IMR-90 (cell line): ENCODE measurements around the gene KAT14. TPM values are rescaled to one million over a fixed set of nuclear protein-coding genes. Genes with fewer than 3 reads are reported as not detected.

Experiments
- ATAC-seq: fragments of 200-7000 bp; cut with Tn5 transposase; 2 replicates; pipeline ENCODE4 v1.9.1; 2020; ENCODE audit warnings: low read depth, mild to moderate bottlenecking, moderate library complexity
- BruUV-seq: library from RNA; stranded (reverse); fragments of 400-500 nt; replicated peaks from 2 replicates; lab custom pipeline; 2021; lab: Mats Ljungman, UMichigan
- CTCF ChIA-PET: fragments of 300-600 bp; formaldehyde crosslinking; extraction: SDS; loops from one replicate; lab custom pipeline; 2021; ENCODE audit warnings: antibody characterized with exemption; lab: Yijun Ruan, JAX
- POLR2A ChIA-PET: fragments of 300-600 bp; sonication (Branson Sonifier 250); formaldehyde crosslinking; loops from one replicate; lab custom pipeline; 2022; ENCODE audit warnings: antibody characterized with exemption; ENCODE audit not compliant: unreplicated experiment; lab: Charles Lee
- DNase-seq: peaks from one replicate; pipeline ENCODE4 v3.0.0; 2013
- H2AFZ ChIP-seq: replicated peaks from 2 replicates; pipeline ENCODE3; 2013; ENCODE audit warnings: low read length, mild to moderate bottlenecking; ENCODE audit not compliant: poor library complexity
- H2AK5ac ChIP-seq: 2 replicates; pipeline ENCODE4 v1.6.1; 2013; ENCODE audit warnings: low read depth, low read length, inconsistent platforms
- H2AK9ac ChIP-seq: replicated peaks from 2 replicates; pipeline ENCODE3; 2013; ENCODE audit warnings: mild to moderate bottlenecking, low read depth, low read length, moderate library complexity; ENCODE audit not compliant: poor library complexity
- H2BK120ac ChIP-seq: 2 replicates; pipeline ENCODE4 v1.6.1; 2013; ENCODE audit warnings: low read depth, low read length, inconsistent platforms
- H2BK15ac ChIP-seq: 3 replicates; pipeline ENCODE4 v1.6.1; 2013; ENCODE audit warnings: low read depth, low read length, inconsistent platforms
- H2BK20ac ChIP-seq: 2 replicates; pipeline ENCODE4 v1.6.1; 2013; ENCODE audit warnings: low read depth, mild to moderate bottlenecking, inconsistent platforms, low read length, moderate library complexity
- H2BK5ac ChIP-seq: 2 replicates; pipeline ENCODE4 v1.6.1; 2013; ENCODE audit warnings: mild to moderate bottlenecking, low read depth, low read length, inconsistent platforms; ENCODE audit not compliant: poor library complexity, severe bottlenecking
- H3K14ac ChIP-seq: replicated peaks from 2 replicates; pipeline ENCODE4 v1.6.1; 2013; ENCODE audit warnings: low read depth, low read length, inconsistent platforms
- H3K18ac ChIP-seq: 2 replicates; pipeline ENCODE4 v1.6.1; 2013; ENCODE audit warnings: low read depth, low read length, control low read depth
- H3K23ac ChIP-seq: 2 replicates; pipeline ENCODE4 v1.6.1; 2013; ENCODE audit warnings: low read depth, low read length, inconsistent platforms
- H3K27ac ChIP-seq: 2 replicates; pipeline ENCODE4 v1.5.1; 2013; ENCODE audit warnings: mild to moderate bottlenecking, control low read depth, low read length; ENCODE audit not compliant: insufficient read depth
- H3K27me3 ChIP-seq: 2 replicates; pipeline ENCODE4 v1.6.1; 2013; ENCODE audit warnings: low read length; ENCODE audit not compliant: control insufficient read depth, insufficient read depth
- H3K36me3 ChIP-seq: 2 replicates; pipeline ENCODE4 v1.6.1; 2013; ENCODE audit warnings: low read length, mixed read lengths; ENCODE audit not compliant: control insufficient read depth, insufficient read depth
- H3K4ac ChIP-seq: 2 replicates; pipeline ENCODE4 v1.6.1; 2013; ENCODE audit warnings: low read depth, low read length, inconsistent platforms
- H3K4me1 ChIP-seq: 2 replicates; pipeline ENCODE4 v1.6.1; 2013; ENCODE audit warnings: low read length, mixed read lengths; ENCODE audit not compliant: control insufficient read depth, insufficient read depth
- H3K4me2 ChIP-seq: 2 replicates; pipeline ENCODE4 v1.6.1; 2013; ENCODE audit warnings: low read depth, mild to moderate bottlenecking, control low read depth, low read length, moderate library complexity
- H3K4me3 ChIP-seq: 2 replicates; pipeline ENCODE4 v1.5.1; 2013; ENCODE audit warnings: low read depth, mild to moderate bottlenecking, control low read depth, low read length, moderate library complexity; ENCODE audit not compliant: insufficient read depth
- H3K56ac ChIP-seq: 2 replicates; pipeline ENCODE4 v1.6.1; 2013; ENCODE audit warnings: low read length, inconsistent platforms; ENCODE audit not compliant: insufficient read depth; ENCODE audit errors: extremely low read depth
- H3K79me1 ChIP-seq, 2 experiments: 2 replicates each; pipeline ENCODE4 v1.6.1; 2013; ENCODE audit warnings: low read length in 2 of 2, inconsistent platforms in 1 of 2, low read depth in 1 of 2
- H3K9ac ChIP-seq: 2 replicates; pipeline ENCODE4 v1.6.1; 2013; ENCODE audit warnings: low read depth, low read length, control low read depth
- H3K9me1 ChIP-seq: 2 replicates; pipeline ENCODE4 v1.6.1; 2013; ENCODE audit warnings: low read length, inconsistent platforms; ENCODE audit not compliant: insufficient read depth
- H3K9me3 ChIP-seq: 2 replicates; pipeline ENCODE4 v1.6.1; 2013; ENCODE audit warnings: low read length; ENCODE audit not compliant: control insufficient read depth, insufficient read depth
- H4K20me1 ChIP-seq: 2 replicates; pipeline ENCODE4 v1.6.1; 2013; ENCODE audit warnings: low read length, inconsistent platforms; ENCODE audit not compliant: insufficient read depth
- H4K5ac ChIP-seq: 2 replicates; pipeline ENCODE4 v1.6.1; 2013; ENCODE audit warnings: mild to moderate bottlenecking, low read depth, low read length, control low read depth
- H4K8ac ChIP-seq, 2 experiments: 2 replicates each; pipeline ENCODE4 v1.6.1; 2013; ENCODE audit warnings: low read depth in 2 of 2, low read length in 2 of 2, control low read depth in 1 of 2, inconsistent platforms in 1 of 2
- H4K91ac ChIP-seq: 2 replicates; pipeline ENCODE4 v1.6.1; 2013; ENCODE audit warnings: low read depth, low read length, inconsistent platforms; ENCODE audit not compliant: insufficient read depth
- BHLHE40 ChIP-seq: fragments of 150-350 bp; IDR thresholded peaks from 2 replicates; pipeline ENCODE4 v1.6.1; 2016; ENCODE audit warnings: mild to moderate bottlenecking, low read depth, low read length
- CEBPB ChIP-seq: IDR thresholded peaks from 2 replicates; pipeline ENCODE4 v1.6.1; 2012; ENCODE audit warnings: low read depth, low read length, improper control_type of control experiment
- MAFK ChIP-seq: IDR thresholded peaks from 2 replicates; pipeline ENCODE4 v1.6.1; 2012; ENCODE audit warnings: low read depth, low read length, improper control_type of control experiment
- MAZ ChIP-seq: IDR thresholded peaks from 2 replicates; pipeline ENCODE4 v1.6.1; 2012; ENCODE audit warnings: low read depth, mild to moderate bottlenecking, low read length, improper control_type of control experiment, moderate library complexity, borderline replicate concordance
- MXI1 ChIP-seq: IDR thresholded peaks from 2 replicates; pipeline ENCODE4 v1.6.1; 2012; ENCODE audit warnings: low read depth, mild to moderate bottlenecking, low read length, moderate library complexity, borderline replicate concordance
- POLR2A ChIP-seq: IDR thresholded peaks from 2 replicates; pipeline ENCODE4 v1.6.1; 2012; ENCODE audit warnings: mild to moderate bottlenecking, low read depth, low read length
- RAD21 ChIP-seq: IDR thresholded peaks from 2 replicates; pipeline ENCODE4 v1.6.1; 2012; ENCODE audit warnings: low read length, improper control_type of control experiment
- RFX5 ChIP-seq: IDR thresholded peaks from 2 replicates; pipeline ENCODE4 v1.8.0; 2012; ENCODE audit warnings: low read depth, mild to moderate bottlenecking, low read length, moderate library complexity
- SMC3 ChIP-seq: fragments of 150-350 bp; IDR thresholded peaks from 2 replicates; pipeline ENCODE4 v1.6.1; 2016; ENCODE audit warnings: low read depth, mild to moderate bottlenecking, antibody characterized with exemption, low read length, moderate library complexity
- WGBS, 2 experiments: methylation state at CpG; one replicate each; pipeline versions ENCODE4 v1.1.5 to v1.1.7; 2013; ENCODE audit warnings: missing lambda C conversion rate in 2 of 2; ENCODE audit not compliant: insufficient read length in 1 of 2; ENCODE audit errors: extremely low coverage in 2 of 2; 5-methylcytosine and 5-hydroxymethylcytosine counted together
- dilution Hi-C: fragments of 300-500 bp; cut with HindIII; formaldehyde crosslinking; loops from one replicate; pipeline ENCODE4 v1.14.3; 2018; ENCODE audit warnings: low sequenced_read_pairs; ENCODE audit not compliant: unreplicated experiment
- in situ Hi-C: fragments of 300-500 bp; cut with MboI; formaldehyde crosslinking; loops from 3 replicates; pipeline ENCODE4 v1.14.3; 2019; ENCODE audit warnings: low sequenced_read_pairs, inconsistent platforms, mixed read lengths
- intact Hi-C: fragments of 100-400 bp; cut with micrococcal nuclease; formaldehyde crosslinking; loops from 2 replicates; pipeline ENCODE4 v1.10.0; 2022
- polyA plus RNA-seq, 3 experiments: library from polyadenylated mRNA; depleted of rRNA; stranded (reverse); fragments of >200 nt; gene quantifications; 2 replicates each; pipeline ENCODE4 v1.2.3, GENCODE V29; 2012; ENCODE audit warnings: low replicate concordance in 1 of 3
- total RNA-seq: library from RNA; depleted of rRNA; stranded (reverse); fragments of >200 nt; gene quantifications from 2 replicates; pipeline ENCODE4 v1.2.3, GENCODE V29; 2012
- TF ChIP-seq, protein P1 (sequence below): fragments of 150-350 bp; IDR thresholded peaks from 2 replicates; pipeline ENCODE4 v1.6.1; 2017; ENCODE audit warnings: mild to moderate bottlenecking, antibody characterized with exemption, low read length, low read depth
- TF ChIP-seq, protein P2 (sequence below): conservative IDR thresholded peaks from 2 replicates; pipeline ENCODE4 v1.5.1; 2012; ENCODE audit warnings: mild to moderate bottlenecking, low read depth, low read length, improper control_type of control experiment
- TF ChIP-seq, protein P3 (sequence below): fragments of 150-350 bp; IDR thresholded peaks from 2 replicates; pipeline ENCODE4 v1.6.1; 2016; ENCODE audit warnings: low read depth, mild to moderate bottlenecking, low read length, moderate library complexity, borderline replicate concordance

KAT14 gene
- total and polyA plus RNA-seq, 2 of the 4 experiments (the other 2 are of a cell fraction) = 6.7 to 12.4 TPM

DNA sequence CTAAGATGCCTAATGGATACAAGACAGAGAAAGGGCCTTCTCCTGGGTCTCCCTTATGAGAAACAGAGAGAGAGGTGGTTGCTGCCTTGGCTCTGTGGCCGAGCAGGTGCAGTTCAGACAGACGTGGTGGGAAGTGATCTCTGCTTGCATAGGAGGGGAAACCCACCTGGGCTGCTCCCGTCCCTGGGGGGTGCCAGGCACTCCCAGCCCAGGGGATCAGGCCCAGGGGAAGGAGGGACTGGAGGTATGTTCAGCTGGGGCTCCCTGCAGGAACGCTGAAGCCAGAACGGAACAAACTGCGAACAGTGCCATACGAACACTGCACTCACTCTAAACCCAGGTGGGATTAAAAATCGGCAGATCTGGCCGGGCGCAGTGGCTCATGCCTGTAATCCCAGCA is 44.3 kb upstream of the KAT14 start:
- Histone ChIP-seq H3K27ac (no peak overlapping the region), H2AFZ (no peak overlapping the region), H4K5ac (no peak overlapping the region), H3K4me1 (no peaks in the 10 kb centered on the region), H3K79me1 (no peaks in the 10 kb centered on the region), H2BK15ac (no peak overlapping the region), H4K20me1 (no peaks in the 10 kb centered on the region), H3K23ac (no peak overlapping the region), H3K36me3 (no peaks in the 10 kb centered on the region), H2BK5ac (no peak overlapping the region), H3K4me3 (no peak overlapping the region), H2BK120ac (no peak overlapping the region), H2BK20ac (no peak overlapping the region), H3K4ac (no peak overlapping the region), H3K56ac (no peak overlapping the region), H3K27me3 (peaks cover 4% of the 10 kb centered on the region), H3K4me2 (no peak overlapping the region), H3K9me3 (no peaks in the 10 kb centered on the region), H2AK9ac (peak overlapping the region; percentile 72), H3K14ac (no peak overlapping the region), H3K18ac (no peak overlapping the region), H4K8ac (no peak overlapping the region), H3K9me1 (no peaks in the 10 kb centered on the region), H2AK5ac (no peak overlapping the region), H3K9ac (no peak overlapping the region), H4K91ac (no peak overlapping the region)
- ATAC-seq = no peak
- whole genome bisulfite sequencing, 2 experiments = 0% methylated on average over 1 of the region's 10 CpGs; no CpG with 5 or more reads in 1 of the 2 experiments
- intact Hi-C loops = no loop called here
- dilution Hi-C loops = no loop called here
- DNase-seq = no peak
- ChIA-PET CTCF (no interaction called here), POLR2A (no interaction called here)
- BruUV-seq = no TSS peak
- in situ Hi-C loops = no loop called here
- TF ChIP-seq, protein P1, sequence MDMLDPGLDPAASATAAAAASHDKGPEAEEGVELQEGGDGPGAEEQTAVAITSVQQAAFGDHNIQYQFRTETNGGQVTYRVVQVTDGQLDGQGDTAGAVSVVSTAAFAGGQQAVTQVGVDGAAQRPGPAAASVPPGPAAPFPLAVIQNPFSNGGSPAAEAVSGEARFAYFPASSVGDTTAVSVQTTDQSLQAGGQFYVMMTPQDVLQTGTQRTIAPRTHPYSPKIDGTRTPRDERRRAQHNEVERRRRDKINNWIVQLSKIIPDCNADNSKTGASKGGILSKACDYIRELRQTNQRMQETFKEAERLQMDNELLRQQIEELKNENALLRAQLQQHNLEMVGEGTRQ = no peak
- no peak for TF ChIP-seq SMC3
- no peak for TF ChIP-seq POLR2A
- no peak for TF ChIP-seq RFX5
- no peak for TF ChIP-seq CEBPB
- TF ChIP-seq, protein P2, sequence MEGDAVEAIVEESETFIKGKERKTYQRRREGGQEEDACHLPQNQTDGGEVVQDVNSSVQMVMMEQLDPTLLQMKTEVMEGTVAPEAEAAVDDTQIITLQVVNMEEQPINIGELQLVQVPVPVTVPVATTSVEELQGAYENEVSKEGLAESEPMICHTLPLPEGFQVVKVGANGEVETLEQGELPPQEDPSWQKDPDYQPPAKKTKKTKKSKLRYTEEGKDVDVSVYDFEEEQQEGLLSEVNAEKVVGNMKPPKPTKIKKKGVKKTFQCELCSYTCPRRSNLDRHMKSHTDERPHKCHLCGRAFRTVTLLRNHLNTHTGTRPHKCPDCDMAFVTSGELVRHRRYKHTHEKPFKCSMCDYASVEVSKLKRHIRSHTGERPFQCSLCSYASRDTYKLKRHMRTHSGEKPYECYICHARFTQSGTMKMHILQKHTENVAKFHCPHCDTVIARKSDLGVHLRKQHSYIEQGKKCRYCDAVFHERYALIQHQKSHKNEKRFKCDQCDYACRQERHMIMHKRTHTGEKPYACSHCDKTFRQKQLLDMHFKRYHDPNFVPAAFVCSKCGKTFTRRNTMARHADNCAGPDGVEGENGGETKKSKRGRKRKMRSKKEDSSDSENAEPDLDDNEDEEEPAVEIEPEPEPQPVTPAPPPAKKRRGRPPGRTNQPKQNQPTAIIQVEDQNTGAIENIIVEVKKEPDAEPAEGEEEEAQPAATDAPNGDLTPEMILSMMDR = no peak
- TF ChIP-seq, protein P3, sequence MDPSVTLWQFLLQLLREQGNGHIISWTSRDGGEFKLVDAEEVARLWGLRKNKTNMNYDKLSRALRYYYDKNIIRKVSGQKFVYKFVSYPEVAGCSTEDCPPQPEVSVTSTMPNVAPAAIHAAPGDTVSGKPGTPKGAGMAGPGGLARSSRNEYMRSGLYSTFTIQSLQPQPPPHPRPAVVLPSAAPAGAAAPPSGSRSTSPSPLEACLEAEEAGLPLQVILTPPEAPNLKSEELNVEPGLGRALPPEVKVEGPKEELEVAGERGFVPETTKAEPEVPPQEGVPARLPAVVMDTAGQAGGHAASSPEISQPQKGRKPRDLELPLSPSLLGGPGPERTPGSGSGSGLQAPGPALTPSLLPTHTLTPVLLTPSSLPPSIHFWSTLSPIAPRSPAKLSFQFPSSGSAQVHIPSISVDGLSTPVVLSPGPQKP = no peak
- TF ChIP-seq MAFK = no peak
- TF ChIP-seq BHLHE40 = no peak
- no peak for TF ChIP-seq MXI1
- no peak for TF ChIP-seq MAZ
- TF ChIP-seq RAD21 = no peak
